Activated CD4-positive, CD25-positive, alpha-beta regulatory T cell treated with anti-CD3 and anti-CD28 coated beads, Interleukin-2, amount 50 U/mL, for 24 hours (primary cell): ENCODE results near the gene PRKAG2.
"Not testable (repeated sequence)": the region's sequence is repeated elsewhere in the genome, so short reads cannot be mapped to it uniquely, and the experiment has no call there.

Source experiments
- ATAC-seq, 2 donors: fragments of 150-1000 bp; cut with Tn5 transposase; one replicate each; pipeline ENCODE4 v1.10.0; 2021; ENCODE audit warnings: mild to moderate bottlenecking in 1 of 2, moderate library complexity in 1 of 2

PRKAG2 gene

GRCh38 chr7:151782598-151783448 lies 94.1 kb downstream of the PRKAG2 start:
- peak; percentile 92 to 94 for ATAC-seq

DNA sequence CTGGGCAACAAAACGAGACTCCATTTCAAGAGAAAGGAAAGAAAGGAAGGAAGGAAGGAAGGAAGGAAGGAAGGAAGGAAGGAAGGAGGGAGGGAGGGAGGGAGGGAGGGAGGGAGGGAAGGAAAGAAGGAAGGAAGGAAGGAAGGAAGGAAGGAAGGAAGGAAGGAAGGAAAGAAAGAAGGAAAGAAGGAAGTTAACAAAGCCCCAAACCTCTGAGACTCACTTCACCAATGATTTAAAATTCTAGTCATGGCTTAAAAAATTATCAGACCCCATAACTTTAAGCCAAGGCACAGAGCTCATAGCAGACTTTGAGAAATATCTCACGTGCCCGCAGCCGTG lies 94.7 kb downstream of the PRKAG2 start:
- ATAC-seq: not testable (repeated sequence)

DNA sequence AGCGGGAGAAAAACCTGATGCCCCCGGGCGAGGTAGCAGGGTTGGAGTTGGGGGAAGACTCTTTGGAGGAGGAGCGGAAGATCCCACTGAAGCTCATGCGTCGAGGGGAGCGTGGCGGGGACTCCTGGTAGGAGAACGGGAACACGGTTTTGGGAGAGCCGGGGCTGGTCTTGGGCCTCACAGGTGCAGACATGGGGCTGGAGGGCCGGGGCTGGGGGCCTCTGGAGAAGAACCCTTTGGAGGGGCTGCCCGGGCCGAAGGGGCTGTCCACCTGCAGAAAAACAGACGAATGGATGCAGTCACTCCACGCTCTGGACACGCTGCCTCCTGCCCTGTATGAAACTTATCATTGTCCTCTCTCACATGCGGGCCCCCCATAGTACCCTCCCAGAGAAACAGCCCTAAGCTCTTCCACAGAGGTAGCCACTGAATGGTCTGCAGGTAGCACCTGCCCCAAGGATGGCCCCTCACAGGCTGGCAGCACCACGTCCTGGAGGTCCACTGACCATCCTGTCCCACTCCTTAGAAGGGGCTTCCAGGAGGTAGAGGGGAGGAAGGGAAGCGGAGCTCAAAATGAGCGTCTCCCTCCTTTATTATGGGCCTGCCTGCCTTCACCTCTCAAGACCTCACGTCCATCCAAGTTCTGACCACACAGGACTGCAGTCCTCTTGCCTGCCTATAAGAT lies 95.6 kb downstream of the PRKAG2 start:
- ATAC-seq: no peak

GRCh38 chr7:151780631-151781030 lies 96.3 kb downstream of the PRKAG2 start:
- no peak for ATAC-seq

GRCh38 chr7:151779678-151780077 lies 97.2 kb downstream of the PRKAG2 start:
- no peak for ATAC-seq

GRCh38 chr7:151779255-151779654 lies 97.7 kb downstream of the PRKAG2 start:
- ATAC-seq: no peak

DNA sequence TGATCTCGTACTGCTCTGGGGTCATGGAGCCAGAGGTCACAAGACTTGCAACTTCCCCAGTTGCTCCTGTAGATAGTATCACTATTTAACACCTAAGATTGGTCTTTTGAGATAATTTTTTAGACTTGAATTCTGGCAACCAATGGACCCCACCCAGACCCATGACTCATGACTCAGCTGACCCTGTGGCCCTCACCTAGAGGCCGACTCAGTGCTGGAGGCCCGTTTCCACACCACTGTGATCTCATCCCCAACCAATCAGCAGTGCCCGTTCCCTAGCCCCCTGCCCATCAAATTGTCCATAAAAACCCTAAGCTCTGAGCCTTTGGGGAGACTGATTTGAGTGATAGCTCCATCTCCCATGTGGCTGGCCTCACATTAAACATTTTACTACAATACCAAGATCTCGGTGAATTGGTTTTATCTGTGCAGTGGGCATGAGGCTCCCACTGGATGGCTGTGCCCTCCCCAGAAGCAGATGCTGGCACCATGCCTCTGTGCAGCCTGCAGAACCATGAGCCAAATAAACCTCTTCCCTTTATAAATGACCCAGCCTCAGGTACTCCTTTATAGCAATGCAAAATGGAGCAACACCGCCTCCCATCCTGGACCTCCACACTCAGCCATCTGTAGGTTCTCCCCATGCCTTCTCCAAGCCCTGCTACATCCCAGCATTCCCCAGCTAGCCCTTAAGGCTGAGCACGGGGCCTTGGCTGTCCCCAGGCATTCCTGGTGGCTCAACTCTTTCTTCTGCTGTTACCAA lies 98.8 kb downstream of the PRKAG2 start:
- ATAC-seq: no peak

- ATAC-seq: no peak
Measured at GRCh38 chr7:151777495-151777880, 99.4 kb downstream of the PRKAG2 start.

DNA sequence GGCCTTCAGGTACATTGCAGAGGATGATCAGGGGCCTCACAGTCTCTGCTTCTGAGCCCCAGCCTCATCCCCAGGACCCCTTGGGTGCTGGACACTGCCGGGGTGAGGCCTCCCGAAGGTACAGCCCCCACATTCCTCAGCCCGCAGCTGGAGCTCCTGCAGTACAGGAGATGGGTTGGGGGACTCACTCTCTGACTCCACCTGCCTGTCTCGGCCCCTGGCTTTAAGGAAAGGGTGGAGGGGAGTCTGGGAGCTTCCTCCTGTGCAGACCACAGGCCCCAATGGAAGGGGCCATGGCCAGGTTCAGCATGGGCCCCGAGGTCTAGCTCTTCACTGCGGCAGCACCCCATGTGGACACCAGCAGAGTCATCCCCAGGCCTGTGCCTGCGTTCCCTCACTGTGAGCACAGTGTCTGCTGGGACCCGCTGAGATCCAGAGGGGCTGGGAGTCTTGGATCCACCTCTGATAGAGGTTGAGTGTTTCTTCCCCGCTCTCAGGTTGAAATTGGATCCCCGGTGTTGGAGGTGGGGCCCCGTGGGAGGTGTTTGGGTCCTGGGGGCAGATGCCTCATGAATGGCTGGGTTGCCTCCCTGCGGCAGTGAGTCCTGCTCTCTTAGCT lies 99.9 kb downstream of the PRKAG2 start:
- no peak for ATAC-seq

GRCh38 chr7:151776446-151776845 lies 100.5 kb downstream of the PRKAG2 start:
- ATAC-seq: no peak

DNA sequence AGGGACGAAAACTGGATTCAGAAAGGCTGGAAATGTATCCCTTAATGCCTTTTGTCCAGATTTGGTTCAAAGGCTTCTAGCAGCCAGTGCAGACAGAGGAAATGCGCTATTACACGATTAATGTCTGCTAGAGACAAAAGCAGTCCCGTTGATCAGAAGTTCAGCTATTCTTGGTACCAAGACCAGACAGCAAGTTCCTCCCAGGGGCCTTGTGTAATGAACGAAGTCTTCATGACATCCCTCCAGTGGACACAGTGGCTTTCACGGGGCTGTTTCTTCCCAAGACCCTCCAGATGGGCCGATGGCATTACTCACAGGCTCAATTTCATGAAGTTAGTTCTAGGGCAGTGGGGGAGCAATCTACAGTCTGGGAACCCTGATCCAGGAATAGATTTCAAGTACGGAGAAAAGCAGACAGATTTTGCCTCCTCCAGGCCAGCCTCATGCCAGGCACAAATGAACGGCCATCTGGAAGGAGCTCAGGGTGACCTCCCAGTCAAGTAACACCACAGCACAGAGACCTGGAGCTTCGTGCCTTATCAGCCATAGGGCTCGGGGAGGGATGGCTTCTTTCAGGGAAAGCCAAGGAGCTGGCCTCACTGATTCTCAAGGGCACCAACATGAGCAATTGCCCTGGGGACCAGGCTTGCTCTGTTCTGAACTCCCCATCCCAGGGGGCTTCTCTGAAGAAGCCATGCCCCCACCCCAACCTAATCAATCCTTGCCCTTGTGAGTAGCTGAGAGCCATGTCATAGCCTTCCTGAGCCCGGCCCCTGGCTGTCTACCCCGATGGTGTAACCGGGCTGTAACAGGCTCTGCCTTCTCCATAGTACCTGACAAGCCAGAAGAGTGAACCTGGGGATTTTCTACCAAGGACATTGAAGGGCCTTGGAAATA lies 101.1 kb downstream of the PRKAG2 start:
- peak in 1 of 2 donors; percentile 28 for ATAC-seq

DNA sequence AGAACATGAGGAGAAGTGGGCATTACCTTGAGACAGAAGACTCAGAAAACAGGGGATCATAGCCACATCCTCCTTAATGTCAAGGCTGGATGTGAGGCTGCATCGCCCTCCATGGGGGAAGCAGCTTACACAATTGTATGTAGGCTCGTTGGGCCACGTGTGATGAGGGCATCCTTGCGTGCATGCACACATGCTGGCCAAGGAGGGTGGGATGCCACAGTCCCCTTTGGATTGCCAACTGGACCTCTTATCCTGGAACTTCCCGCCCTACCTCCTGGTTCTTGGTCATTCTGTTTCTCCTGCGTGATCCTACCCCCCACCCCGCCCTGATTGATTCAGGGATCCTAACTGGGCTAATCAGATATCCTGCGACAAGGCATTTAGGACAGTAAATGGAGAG lies 102.0 kb downstream of the PRKAG2 start:
- no peak for ATAC-seq

DNA sequence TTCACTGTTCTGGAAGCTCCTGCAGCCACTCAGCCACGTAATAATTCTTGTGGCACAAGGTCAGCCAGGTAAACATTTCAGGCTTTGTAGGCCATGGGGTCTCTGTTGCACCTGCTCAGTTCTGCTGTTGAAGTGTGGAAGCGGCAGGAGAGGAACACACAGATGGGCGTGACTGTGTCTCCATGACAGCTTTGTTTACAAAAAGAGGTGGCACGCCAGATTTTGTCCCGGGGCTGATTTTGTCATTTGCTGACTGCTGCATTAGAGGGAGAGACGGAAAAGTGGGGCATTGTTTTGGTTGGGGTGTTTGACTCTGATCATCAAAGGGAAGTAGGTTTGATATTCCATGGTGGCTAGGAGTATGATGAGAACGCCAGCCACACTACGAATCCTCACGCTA lies 103.1 kb downstream of the PRKAG2 start:
- no peak for ATAC-seq

DNA sequence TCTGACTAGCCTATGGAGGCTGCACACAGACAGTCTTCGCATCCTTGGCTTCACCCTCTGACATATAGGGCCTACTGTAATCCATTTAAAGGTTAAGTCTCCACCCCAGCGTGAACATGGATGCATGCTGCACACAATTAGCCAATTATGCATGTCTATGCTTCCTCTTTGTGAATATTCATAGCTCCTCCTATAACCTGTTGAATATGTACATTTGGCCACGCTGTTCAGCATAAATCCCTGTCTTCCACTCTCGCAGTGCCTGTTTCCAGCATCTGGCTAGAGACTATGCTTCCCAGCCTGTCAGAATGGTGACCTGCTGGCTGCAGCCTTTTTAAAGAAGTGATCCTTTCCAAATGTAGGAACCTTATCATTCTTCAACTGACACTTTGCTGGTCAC lies 106.7 kb downstream of the PRKAG2 start:
- ATAC-seq: no peak

GRCh38 chr7:151769188-151769821 lies 107.6 kb downstream of the PRKAG2 start:
- ATAC-seq: peak; percentile 76 to 87

GRCh38 chr7:151768805-151769187 lies 108.1 kb downstream of the PRKAG2 start:
- ATAC-seq: no peak

GRCh38 chr7:151767557-151767956 lies 109.4 kb downstream of the PRKAG2 start:
- peak; percentile 65 to 77 for ATAC-seq

DNA sequence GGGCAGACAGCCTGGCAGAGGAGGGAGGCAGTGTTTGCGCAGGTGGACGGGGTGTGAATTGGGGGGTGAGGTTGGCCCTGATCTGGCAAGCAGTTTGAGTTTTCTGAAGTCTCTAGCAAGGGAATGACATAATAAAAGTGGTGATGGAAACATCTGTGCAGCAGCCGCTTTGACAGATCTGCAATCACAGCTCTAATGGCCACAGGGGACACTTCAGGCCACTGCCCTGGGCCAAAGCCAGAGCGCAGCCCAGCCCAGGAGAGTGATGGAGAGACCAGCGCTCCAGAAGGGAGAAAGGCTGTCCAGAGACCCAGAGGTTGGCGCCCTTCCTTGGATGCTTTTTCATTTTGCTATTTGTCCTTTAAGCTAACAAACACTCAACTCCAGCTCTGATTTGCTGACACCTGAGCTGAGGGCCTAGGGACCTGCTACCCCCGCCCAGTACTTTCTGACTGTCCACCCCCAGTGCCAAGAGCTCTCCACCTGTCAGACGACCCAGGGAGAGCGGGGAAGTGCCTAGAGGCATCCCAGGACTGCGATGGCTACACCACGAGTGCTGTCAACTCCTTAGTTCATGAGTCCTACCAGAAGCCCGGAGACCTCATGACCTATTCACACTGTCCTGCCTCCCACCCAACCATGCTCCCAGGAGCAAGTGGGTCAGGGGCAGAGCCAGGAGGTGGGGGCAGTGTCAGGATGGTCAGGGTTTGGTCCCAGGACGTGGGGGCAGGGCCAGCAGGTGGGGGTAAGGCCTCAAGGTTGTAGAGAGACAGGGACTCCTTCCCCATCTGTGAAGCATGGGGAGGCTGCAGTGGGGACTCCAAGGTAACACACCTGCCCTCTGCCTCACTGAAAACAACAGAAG lies 112.6 kb downstream of the PRKAG2 start:
- no peak for ATAC-seq

DNA sequence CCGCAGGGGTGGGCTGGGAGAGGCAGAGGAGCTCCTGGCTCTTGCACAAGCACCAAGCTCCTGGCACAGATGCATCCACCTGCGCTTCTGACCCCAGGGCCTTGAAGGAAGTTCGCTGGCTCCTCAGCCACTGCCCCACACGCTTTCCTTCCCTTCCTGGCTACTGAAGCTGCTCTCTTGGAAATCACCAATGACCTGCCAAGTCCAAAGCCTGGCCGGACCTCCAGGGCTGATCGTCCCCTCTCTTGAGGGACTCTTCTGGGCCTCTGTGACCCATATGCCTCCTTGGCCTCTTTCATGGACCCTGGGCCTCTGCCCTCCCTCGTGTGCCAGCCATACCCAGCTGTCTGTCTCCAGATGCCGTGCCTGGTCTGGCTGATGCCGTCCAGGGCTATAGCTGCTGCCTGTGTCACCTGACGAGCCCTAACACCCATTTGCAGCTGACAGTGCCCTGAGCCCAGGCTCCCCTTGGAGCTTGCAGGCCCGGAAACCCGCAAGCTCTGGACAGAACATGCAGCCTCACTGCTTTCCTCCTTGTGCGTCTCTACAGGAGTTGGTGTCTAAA lies 113.4 kb downstream of the PRKAG2 start:
- ATAC-seq: no peak

DNA sequence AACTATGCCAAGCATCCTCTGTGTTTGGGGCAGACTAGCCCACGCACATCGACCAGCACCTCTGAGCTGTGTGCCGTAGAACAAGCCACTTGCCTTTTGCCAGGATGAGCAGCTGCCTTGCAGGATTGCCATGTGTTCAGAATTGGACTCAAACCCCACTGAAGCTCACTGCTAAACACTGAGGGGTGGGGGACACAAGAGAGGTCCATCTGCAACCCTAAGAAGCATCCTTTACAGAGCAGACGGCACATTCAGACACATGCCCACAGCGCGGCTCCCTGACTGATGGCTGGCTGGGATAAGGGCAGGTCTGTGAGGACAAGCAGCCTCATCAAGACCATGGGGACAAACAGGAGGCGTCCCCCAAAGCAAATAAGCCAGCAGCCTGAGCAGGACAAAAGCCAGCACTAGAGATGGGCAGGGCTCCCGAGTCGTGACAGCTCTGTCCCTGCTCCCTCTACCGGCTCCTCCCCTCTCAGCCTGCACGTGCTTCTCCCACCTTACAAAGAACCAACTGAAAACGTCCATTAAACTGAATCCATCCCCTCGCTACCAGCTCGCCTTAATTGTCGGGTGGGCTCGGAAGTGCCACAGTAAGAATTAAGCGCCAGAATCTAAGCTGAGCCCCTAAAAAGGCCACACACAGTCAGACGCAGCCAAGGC lies 114.2 kb downstream of the PRKAG2 start:
- no peak for ATAC-seq
